HEK293T (cell line): ENCODE data around the gene LGALS7.

ENCODE experiments used
- CTBP1 ChIP-seq: fragments of 450-650 bp; IDR thresholded peaks from 2 replicates; pipeline ENCODE4 v1.6.1; 2016; ENCODE audit warnings: borderline replicate concordance
- FOXM1 ChIP-seq: fragments of 450-650 bp; IDR thresholded peaks from 2 replicates; pipeline ENCODE4 v1.6.1; 2017; ENCODE audit warnings: mild to moderate bottlenecking, borderline replicate concordance
- SP1 ChIP-seq: fragments of 450-650 bp; IDR thresholded peaks from 2 replicates; pipeline ENCODE4 v1.6.1; 2017
- SUZ12 ChIP-seq: fragments of 450-650 bp; IDR thresholded peaks from 2 replicates; pipeline ENCODE4 v1.6.1; 2016; ENCODE audit warnings: mild to moderate bottlenecking
- ZNF384 ChIP-seq: fragments of 450-650 bp; IDR thresholded peaks from 2 replicates; pipeline ENCODE4 v1.6.1; 2016
- TF ChIP-seq, protein P1 (sequence below): fragments of 450-650 bp; IDR thresholded peaks from 2 replicates; pipeline ENCODE4 v1.6.1; 2016

DNA sequence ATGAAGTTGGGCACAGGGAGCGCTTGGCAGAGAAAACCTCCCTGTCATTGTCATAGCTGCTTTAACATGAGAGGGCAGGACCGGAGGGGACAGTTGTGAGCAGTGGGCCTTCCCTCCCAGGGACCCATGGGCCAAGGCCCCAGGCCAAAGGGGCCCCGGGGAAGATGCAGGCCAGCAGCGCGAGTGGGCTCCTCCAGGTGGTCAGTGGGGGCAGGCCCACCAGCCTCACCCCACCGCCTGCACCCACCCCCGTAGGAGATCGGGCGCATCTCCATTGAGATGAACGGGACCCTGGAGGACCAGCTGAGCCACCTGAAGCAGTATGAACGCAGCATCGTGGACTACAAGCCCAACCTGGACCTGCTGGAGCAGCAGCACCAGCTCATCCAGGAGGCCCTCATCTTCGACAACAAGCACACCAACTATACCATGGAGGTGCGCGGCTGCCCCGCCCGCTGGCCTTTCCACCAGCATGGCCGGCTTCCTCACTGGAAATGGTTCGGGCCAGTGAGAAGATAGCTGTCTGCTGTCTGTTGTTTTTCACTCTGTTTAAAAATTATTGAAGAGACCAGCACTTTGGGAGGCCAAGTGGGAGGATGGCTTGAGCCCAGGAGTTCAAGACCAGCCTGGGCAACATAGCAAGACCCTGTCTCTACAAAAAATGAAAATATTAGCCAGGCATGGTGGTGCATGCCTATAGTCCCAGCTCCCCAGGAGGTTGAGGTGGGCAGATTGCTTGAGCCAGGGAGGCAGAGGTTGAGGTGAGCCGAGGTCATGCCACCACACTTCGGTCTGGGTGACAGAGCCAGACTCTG lies 47.6 kb downstream of the LGALS7 start:
- TF ChIP-seq SP1 (no peak), FOXM1 (no peak), CTBP1 (no peak), SUZ12 (no peak), ZNF384 (no peak)
- TF ChIP-seq, protein P1, sequence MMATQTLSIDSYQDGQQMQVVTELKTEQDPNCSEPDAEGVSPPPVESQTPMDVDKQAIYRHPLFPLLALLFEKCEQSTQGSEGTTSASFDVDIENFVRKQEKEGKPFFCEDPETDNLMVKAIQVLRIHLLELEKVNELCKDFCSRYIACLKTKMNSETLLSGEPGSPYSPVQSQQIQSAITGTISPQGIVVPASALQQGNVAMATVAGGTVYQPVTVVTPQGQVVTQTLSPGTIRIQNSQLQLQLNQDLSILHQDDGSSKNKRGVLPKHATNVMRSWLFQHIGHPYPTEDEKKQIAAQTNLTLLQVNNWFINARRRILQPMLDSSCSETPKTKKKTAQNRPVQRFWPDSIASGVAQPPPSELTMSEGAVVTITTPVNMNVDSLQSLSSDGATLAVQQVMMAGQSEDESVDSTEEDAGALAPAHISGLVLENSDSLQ, result no peak
